Breast epithelium (tissue), 3 donors: Measurements from ENCODE around the gene MXRA5.

ENCODE experiments used
- CTCF ChIP-seq, 3 donors: fragments of 450-650 bp; IDR thresholded peaks; one replicate each; pipeline ENCODE4 v1.5.1; 2016 to 2017; ENCODE audit warnings: antibody characterized with exemption in 3 of 3, mild to moderate bottlenecking in 3 of 3, moderate library complexity in 3 of 3
- POLR2A ChIP-seq: fragments of 450-650 bp; IDR thresholded peaks from one replicate; pipeline ENCODE4 v1.6.1; 2016; ENCODE audit warnings: antibody characterized with exemption, mild to moderate bottlenecking, moderate library complexity
- POLR2AphosphoS5 ChIP-seq, 3 donors: sonication (generic); formaldehyde crosslinking; IDR thresholded peaks; one replicate each; pipeline ENCODE4 v1.6.1; 2017; ENCODE audit warnings: antibody characterized with exemption in 3 of 3

DNA sequence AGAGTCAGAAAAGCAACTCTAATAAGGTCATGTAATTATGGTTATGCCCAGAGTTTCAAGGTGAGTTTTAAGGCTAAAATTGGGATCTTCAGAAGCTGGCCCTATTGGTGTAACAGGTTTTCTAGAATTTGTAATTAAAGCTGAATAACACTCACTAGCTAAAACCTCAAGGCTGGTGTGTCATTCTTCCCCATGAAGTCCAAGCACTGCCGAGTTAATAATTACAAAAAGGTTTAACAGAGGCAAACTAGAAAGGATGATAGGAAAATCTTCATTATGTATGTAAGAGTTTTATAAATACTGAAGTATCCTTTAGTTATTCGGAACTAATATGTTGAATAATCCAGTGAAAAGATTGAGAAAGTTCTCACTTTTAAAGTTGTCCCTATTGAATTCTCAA lies 34.3 kb downstream of the MXRA5 start:
- TF ChIP-seq CTCF (IDR thresholded peaks at IDR 0.05), result no peak
- TF ChIP-seq POLR2AphosphoS5 (IDR thresholded peaks at IDR 0.05), result no peak
- TF ChIP-seq POLR2A, result no peak
